OCI-LY3 (cell line): ENCODE results near the gene PTPRH.

Source experiments
- EZH2phosphoT487 ChIP-seq: fragments of 200-600 bp; shearing (Covaris generic); IDR thresholded peaks from 2 replicates; pipeline ENCODE4 v1.6.1; 2018; ENCODE audit warnings: antibody characterized with exemption, mixed run types, low read depth
- TF ChIP-seq, protein P1 (sequence below): fragments of 200-600, 300-600 bp; sonication (generic); IDR thresholded peaks from 2 replicates; pipeline ENCODE4 v1.5.1; 2014; ENCODE audit warnings: antibody characterized with exemption, low read length, low read depth

- TF ChIP-seq, protein P1, sequence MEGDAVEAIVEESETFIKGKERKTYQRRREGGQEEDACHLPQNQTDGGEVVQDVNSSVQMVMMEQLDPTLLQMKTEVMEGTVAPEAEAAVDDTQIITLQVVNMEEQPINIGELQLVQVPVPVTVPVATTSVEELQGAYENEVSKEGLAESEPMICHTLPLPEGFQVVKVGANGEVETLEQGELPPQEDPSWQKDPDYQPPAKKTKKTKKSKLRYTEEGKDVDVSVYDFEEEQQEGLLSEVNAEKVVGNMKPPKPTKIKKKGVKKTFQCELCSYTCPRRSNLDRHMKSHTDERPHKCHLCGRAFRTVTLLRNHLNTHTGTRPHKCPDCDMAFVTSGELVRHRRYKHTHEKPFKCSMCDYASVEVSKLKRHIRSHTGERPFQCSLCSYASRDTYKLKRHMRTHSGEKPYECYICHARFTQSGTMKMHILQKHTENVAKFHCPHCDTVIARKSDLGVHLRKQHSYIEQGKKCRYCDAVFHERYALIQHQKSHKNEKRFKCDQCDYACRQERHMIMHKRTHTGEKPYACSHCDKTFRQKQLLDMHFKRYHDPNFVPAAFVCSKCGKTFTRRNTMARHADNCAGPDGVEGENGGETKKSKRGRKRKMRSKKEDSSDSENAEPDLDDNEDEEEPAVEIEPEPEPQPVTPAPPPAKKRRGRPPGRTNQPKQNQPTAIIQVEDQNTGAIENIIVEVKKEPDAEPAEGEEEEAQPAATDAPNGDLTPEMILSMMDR = no peak
- TF ChIP-seq EZH2phosphoT487 = no peak
Observed at GRCh38 chr19:55228015-55228391, 18.7 kb upstream of the PTPRH start.
